ENCODE measurements around the gene GNG2.

GNG2 gene

DNA sequence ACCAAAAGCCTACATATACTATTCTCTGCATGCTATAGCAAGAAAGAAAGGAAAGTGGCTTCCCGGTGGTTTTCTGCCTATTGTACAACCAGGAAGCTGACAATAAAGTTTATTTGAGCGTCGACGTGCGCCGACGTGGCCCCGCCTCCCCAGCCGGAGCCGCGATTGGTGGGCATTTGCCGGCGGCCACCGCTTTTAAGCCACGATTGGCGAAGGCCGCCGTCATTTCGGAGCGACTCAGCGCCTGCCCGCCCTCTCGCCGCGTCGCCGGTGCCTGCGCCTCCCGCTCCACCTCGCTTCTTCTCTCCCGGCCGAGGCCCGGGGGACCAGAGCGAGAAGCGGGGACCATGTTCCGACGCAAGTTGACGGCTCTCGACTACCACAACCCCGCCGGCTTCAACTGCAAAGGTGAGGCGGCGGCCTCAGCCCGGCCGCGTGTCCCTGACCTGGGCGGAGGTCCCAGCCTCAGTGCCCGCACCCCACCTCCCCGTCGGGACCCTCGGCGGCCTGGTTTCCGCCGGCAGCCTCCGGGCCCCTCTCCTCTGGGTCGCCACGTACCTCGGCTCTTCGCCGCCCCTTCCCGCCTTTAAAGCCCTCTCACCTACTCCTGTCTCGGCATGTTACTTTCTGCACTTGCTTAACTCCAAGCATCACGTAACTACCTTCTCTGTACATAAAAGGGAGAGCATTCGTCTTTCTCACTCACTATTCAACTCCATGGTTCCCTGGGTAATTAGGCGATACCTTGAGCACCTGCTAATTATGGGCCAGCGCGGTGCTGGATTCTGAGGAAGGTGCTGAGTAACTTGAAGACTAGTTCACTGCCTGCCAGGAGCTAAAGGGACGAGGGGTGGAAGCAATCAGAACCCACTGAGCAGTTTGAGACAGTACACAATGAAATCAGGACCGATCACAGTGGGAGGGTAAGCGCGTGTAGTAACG, 129.2 kb downstream of the GNG2 start, which contains the start of gene RTRAF:
Gene RTRAF (plus strand): TSS at position 254 of the 942 bp plus-strand sequence. CDS start 94 bp downstream, at position 348.
- peak; percentile 82 to 86 for DNase-seq (ENCODE audit: extremely low read depth in 1 of 2, low read depth in 1 of 2)

DNA sequence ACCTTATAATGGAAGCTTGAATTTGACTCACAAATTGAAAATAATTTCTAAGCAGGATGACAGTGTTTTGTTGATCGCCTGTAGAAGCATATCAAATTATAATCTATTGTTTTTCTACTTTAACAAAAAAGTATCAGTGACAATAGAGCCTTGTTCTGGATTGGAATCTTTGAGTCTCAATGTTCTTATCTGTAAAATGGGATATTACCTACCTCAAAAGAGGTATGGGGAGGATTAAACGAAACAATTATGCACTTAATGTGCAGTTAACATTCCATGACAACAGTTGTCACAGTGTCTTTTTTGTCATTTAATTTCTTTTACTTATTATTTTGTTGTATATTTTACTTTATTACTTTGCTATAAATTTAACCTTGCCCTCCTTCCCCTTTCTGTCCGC, 130.1 kb downstream of the GNG2 start:
- DNase-seq (ENCODE audit: extremely low read depth in 1 of 2, low read depth in 1 of 2) = no peak

DNA sequence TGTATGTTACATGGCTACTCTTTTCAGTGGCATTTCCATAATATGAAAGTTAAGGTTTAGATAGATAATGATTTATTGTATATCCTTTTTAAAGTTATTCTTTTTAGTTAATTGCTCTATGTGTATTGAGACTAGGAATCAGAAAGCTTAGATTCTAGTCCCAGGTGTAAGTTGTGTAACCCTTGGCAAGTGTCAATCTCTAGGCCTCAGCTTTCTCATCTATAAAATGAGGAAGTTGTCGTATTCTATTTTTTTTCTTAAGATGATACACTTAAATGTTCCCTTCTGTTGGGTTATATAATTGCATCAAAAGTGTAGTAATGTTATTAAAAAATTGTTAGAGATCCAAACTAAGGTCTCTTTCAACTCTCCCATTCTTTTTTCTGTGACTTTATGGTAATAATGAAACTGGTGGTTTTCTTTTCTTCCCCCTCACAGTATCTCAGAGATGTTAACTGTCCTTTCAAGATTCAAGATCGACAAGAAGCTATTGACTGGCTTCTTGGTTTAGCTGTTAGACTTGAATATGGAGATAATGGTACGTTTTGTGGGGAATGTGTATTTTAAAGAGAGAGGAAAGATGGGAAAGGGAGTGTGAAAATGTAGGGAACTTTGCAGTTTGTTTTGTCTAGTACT, 133.0 kb downstream of the GNG2 start:
- DNase-seq (ENCODE audit: extremely low read depth in 1 of 2, low read depth in 1 of 2) = no peak

DNA sequence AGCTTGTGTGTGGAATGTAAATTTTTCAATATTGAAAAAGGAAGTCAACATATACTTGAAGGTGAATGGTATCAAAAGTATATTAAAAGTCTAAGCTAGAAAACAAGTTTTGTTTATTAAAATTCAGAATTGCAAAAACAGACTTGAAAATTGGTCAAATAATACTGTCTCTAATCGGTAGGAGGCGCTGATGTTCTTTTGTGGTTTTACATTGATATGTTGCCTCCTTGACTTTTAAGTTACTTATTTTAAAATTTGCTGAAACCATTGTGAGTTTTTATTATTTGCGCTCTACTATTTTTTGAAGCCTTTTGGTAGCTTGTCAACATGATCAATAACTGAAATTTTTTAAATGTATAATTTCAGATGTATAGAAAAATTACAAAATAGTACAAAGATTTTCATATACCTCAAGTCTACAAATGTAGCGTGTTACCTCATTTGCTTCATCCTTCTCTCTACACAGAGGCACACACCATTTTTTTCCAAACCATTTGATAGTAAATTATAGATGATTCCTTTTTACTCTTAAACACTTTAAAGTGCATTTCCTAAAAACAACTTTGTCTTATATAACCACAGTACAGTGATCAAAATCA, 135.8 kb downstream of the GNG2 start:
- no peak for DNase-seq (ENCODE audit: extremely low read depth in 1 of 2, low read depth in 1 of 2)

DNA sequence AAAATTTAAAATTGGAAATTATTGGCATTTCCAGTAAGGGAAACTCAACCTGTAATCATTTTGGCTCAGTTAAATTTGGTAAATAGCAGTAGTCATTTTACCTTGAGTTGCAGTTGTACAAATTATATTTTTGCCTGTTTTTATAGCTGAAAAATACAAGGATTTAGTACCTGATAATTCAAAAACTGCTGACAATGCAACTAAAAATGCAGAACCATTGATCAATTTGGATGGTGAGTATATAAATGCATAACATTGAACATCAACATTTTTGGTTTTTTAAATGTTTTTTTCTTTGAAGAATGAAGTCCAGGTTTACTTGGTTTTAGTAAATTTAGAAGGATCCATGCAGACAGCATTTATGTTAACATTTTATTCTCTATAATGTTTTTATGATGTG, 137.9 kb downstream of the GNG2 start:
- DNase-seq (ENCODE audit: extremely low read depth in 1 of 2, low read depth in 1 of 2) = no peak

DNA sequence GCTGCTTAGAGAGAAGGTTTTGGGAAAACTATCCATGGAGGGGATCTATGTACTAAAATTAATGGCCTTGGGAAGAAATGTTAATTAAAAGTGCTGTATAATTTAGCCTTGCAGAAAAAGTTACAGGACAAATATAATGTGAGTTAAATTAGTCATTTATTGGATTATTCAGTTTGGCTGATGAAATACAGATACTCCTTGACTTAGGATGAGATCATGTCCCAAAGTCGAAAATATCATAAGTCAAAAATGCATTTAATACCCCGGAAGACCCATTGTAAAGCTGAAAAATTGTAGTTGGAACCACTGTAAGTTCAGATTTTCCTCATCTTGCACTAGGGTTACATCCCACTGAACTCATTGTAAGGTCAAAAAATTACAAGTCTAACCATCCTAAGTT, 138.7 kb downstream of the GNG2 start:
- DNase-seq (ENCODE audit: extremely low read depth in 1 of 2, low read depth in 1 of 2) = no peak

DNA sequence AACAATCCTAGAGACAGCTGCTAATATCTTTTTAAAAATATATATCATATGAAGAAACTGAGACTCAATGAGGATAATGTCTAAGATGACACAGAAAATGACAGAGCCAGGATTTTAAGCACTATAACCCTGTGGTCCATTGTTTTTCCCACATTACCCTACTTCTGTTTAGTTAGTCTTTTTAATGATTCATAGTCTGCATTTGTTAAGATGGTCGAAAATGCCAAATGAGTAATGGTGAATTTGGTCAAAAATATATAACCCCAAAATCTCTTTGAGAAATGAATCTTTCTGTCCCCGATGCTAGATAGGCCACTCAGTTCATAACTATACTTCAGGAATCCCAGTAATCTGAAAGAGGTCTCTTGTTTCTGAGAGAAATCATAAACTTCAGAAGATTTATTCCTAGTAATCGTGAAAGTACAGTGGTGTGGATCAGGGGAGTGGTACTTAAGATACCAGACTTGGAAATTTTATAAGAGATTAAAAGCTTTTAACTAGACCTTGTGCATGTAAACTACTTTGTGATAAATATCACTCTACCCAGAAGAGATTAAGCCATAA, 139.7 kb downstream of the GNG2 start:
- no peak for DNase-seq (ENCODE audit: extremely low read depth in 1 of 2, low read depth in 1 of 2)

DNA sequence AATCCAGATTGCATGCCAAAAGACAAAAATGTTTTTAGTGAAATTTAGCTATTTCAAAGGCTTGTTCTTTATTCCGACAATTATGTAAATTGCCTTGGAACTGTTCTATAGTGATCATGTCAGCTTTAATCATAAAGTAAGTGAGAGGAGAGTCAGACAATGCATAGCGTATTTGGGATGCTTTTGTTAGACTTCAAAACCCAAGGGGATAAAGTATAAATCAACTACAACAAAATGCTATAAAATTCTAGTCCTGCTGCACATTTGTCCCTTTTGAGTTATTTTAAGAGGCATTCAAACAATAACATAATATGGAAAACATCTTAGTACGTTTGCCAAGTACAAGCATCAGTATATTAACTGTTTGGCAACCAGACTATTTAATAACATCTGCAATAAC, 140.3 kb downstream of the GNG2 start:
- no peak for DNase-seq (ENCODE audit: extremely low read depth in 1 of 2, low read depth in 1 of 2)

DNA sequence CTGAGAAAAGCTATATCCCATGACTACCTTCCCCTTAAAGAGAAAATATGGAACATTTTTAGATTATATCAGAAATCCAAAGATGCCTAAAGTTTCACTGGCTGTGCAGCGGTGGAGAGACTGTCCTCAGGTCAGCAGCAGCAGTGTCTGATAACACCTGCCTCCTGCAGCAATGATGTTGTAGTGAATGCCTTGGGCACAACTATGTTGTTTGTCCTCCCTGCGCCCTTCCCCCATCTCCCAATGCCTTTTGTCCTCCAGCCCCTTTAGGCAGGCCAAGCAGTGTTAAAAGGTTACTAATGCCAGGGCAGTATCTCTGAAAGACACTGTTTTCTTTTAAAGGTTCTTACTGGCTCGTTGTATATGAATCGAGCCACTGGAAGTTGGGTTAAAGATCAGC, 142.1 kb downstream of the GNG2 start:
- DNase-seq (ENCODE audit: extremely low read depth in 1 of 2, low read depth in 1 of 2) = no peak

DNA sequence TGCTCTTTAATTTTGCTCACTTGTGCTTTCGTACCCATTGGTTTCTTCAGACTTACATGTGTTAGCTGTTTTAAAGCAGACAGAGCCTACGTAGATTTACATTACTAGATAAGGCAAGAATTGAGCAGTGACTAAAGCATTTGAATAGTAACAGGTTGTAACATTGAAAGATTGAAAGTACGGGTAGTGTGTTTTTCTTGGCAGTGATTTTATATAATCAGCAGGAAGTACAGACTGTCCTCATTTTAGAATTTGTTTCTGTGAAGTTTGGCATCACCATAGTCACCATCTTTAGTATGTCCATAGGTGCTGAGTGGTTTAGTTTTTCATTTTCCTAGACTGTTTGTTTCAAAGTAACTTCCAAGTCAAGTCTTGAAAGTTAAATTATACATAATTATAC, 142.9 kb downstream of the GNG2 start:
- no peak for DNase-seq (ENCODE audit: extremely low read depth in 1 of 2, low read depth in 1 of 2)

DNA sequence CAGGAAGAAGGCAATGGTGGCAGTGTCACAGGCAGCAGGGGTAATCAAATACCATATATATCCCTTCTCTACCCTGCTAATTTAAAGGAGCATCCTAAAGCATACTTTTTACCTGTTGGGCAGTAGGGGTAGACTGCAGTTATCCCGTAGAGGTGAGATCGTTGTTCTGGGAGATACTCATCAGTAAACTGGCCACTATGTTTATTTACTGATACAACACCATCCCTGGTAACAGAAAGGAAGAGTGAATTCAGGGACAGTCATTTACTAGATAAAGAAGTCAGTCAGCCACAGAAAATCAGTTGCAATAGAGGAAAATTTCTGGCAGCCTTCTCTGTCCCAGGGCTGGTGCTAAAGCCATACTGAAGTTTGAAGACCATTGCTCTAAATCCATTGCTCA, 145.2 kb downstream of the GNG2 start:
- DNase-seq (ENCODE audit: extremely low read depth in 1 of 2, low read depth in 1 of 2) = no peak

DNA sequence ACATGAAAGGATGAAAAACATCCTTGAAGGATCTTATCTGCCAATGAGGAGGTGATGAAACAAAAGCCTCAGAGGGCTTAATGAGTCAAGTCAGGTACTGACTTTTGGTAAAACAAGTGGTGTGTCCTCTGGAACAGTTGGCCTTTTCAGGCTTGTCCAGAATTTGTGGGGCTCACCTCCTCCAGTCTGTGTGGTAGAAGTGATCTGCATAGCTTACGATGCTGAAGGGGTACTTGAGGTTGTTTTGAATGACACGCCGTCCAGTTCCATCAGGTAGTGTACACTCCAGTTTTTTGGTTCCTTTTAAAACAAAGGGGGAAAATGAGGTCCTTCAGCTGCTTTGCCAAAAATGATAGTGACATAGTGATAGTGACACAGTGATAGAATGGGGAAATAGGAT, 145.9 kb downstream of the GNG2 start:
- DNase-seq (ENCODE audit: extremely low read depth in 1 of 2, low read depth in 1 of 2) = no peak

DNA sequence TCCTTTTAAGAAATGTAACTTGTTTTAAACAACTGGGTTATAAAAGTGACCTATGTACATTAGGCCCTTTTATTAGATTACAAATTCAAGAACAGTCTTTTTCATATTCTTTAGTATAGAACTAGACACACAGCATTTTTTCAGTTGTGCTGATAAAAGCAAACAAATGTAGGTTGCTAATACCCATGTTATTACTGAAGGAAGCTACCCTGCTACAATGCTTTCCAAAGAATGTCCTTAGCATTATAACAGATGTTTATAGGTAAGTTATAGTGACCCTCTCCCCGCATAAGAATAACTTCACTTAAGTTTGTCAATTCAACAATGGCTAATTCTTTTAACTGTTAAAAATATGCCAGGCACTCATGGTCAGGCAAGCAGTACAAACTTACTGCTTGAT, 146.8 kb downstream of the GNG2 start:
- DNase-seq (ENCODE audit: extremely low read depth in 1 of 2, low read depth in 1 of 2) = no peak

DNA sequence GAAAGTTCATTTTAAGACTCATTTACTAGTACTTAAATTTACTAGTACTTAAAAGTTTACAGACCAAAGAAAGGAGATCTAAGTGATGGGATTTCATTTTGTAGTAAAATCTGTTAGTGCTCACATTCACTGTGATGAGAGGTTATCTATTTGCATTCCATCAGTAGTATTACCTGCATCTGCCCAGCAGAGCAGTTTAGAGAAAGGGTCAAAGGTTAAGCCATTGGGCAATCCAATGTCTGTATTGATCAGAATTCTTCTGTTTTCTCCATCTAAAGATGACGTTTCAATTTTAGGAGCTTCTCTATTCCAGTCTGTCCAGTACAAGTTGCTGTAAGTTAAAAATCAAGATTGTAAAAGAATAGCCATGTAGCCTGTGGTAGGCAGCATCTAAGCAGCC, 147.2 kb downstream of the GNG2 start:
- no peak for DNase-seq (ENCODE audit: extremely low read depth in 1 of 2, low read depth in 1 of 2)

DNA sequence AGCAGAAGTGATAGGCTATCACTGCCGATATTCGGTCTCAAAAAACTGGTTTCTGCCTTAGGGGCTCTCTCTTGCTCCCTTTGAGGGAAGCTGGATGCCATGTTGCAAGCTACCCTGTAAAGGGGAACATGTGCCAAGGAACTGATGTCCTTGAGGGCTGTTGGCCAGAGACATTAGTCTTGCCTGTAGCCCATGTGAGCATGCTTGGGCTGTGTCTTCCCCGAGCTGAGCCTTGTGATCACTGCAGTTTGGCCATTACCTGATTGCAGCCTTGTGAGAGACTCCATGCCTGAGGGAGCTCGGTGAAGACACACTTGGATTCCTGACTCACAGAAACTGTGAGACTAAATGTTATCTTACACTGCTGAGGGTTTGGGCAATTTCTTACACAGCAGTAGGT, 147.7 kb downstream of the GNG2 start:
- DNase-seq (ENCODE audit: extremely low read depth in 1 of 2, low read depth in 1 of 2) = no peak

DNA sequence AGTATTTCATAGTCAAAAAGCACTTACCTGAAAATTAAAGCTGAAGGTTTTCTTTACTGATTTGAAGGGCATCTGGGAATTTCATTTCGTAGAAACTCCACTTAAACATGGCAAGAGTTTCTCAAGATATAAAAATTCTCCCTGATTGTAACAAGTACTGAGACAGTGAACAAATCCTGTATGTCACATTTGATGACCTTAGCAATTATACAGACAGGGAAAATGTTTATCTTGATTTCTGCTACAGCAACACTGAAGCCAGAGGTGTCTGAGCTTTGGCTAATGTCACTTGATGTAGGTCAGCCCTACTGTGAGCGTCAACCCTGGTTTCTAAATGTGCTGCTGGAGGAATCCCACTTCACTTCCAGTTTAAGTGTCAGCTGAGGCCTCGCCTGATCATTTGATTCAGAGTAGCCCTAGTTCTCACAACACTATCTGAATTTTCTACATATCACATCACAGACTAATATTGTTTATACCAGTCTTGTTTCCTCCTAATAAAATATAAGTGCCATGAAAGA, 149.8 kb downstream of the GNG2 start:
- no peak for DNase-seq (ENCODE audit: extremely low read depth in 1 of 2, low read depth in 1 of 2)

DNA sequence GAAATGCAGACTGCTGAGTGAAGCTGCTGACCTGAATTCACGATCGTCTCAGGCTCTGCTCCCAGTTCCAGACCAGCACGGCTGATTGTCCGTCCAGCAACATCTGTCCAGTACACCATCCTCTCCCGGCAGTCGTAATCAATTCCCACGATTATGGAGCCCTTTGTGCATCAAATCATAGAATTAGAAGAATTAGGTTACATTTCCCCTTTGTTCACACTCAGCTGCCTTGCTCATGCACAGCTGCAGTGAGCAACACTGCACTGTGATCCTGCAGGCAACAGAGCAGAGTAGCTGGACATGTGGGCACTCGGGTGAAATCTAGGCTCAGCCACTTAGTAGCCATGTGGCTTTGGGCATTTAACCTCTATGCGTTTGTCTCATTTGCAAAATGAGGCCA, 151.1 kb downstream of the GNG2 start:
- DNase-seq (ENCODE audit: extremely low read depth in 1 of 2, low read depth in 1 of 2) = no peak

DNA sequence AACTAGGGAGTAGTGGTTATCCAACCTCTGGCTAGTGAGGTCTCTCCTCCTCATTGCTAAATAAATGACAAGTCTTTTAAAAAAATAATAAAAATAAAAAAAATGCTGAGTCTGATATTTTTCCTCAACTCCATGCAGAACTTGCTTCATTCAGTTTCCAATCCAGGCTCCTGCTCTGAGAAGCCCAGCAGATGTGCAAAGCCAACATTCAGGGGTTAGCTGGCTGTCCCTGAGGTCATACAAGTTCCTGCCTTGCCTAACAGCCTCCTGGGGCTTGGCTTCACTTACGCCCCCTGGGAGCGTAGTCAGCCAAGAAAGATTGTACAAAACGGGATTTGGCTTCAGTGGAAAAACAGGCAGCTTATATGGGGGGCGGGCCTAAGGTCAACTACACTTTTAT, 152.2 kb downstream of the GNG2 start:
- DNase-seq (ENCODE audit: extremely low read depth in 1 of 2, low read depth in 1 of 2) = no peak

DNA sequence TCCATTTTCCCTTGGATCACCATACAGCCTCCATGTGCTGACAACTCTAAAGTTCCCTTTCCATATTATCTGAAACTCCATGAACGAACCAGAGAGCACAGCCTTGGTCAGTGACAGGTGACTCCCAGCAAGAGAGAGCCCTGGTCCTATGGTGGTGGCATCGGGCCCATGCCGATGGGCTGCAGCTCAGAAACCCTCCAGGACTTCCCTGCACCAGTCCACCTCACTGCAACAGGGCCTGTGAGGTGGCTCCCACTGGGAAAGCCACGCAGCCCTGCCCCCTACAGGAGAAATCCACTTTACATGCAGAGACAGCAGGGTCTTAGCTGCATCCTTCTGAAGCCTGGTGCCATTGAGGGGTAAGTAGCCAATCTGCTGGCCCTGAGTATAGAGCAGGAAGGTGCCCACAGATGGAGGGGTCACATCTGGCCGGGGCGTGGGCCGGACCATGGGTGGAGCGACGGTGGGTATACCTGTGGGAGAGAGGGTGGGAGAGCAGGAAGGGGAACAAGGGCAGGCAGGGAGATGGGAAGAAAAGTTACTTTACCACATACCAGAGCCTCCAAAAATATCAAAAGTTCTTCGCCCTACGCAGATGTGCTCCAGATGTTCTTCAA, 153.7 kb downstream of the GNG2 start:
- no peak for DNase-seq (ENCODE audit: extremely low read depth in 1 of 2, low read depth in 1 of 2)

DNA sequence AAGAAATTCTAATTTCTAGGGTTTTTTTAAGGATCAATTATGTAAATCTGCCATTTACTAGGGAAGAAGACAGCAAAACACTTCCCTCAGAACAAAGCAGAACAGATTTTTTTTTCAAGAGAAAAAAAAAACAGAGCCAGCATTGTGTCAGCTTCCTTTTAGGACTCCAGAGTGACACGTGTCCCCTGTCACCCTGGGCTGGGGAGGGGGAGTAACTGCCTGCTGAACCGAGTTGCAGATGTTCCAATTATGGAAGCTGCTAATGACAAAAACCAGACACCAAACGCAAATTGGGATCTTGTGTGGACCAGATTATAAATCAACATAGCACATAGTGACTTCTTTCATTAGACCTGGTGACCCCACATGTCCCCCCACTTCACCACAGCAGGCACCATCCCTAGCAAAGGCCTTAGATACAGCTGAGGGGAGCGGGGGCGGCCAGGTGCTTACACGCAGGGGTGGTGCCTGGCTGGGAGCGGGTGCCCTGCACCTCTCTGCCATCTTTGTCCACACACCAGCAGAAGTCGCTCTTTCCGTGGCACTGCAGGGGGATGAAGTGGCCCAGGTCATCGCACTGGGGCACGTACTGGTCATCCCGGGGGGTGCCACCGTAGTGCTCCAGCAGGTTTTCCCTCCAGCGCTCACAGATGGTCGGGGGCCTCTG, 154.3 kb downstream of the GNG2 start:
- no peak for DNase-seq (ENCODE audit: extremely low read depth in 1 of 2, low read depth in 1 of 2)
